Caco-2 (cell line): ENCODE data around the gene GRHPR. TPM values are rescaled to one million over a fixed set of nuclear protein-coding genes. Genes with fewer than 3 reads are reported as not detected.
"Not testable (repeated sequence)": the region's sequence is repeated elsewhere in the genome, so short reads cannot be mapped to it uniquely, and the experiment has no call there.

ENCODE experiments used
- BruUV-seq: library from RNA; stranded (reverse); fragments of 400-500 nt; replicated peaks from 2 replicates; lab custom pipeline; 2021; lab: Mats Ljungman, UMichigan
- CTCF ChIA-PET: fragments of 300-600 bp; sonication (Branson Sonifier 250); formaldehyde crosslinking; loops from one replicate; lab custom pipeline; 2022; ENCODE audit warnings: antibody characterized with exemption; lab: Charles Lee
- POLR2A ChIA-PET: fragments of 300-600 bp; sonication (Branson Sonifier 250); formaldehyde crosslinking; loops from one replicate; lab custom pipeline; 2022; ENCODE audit warnings: antibody characterized with exemption; lab: Charles Lee
- DNase-seq, 2 experiments: peaks; one replicate each; pipeline versions ENCODE4 v3.0.0 to v3.0.0-alpha.2; 2020 to 2022
- H3K27me3 ChIP-seq: replicated peaks from 2 replicates; pipeline ENCODE4 v1.6.0; 2011; ENCODE audit warnings: low read length; ENCODE audit not compliant: control insufficient read depth, insufficient read depth
- H3K36me3 ChIP-seq: 2 replicates; pipeline ENCODE4 v1.5.1; 2011; ENCODE audit warnings: low read length; ENCODE audit not compliant: control insufficient read depth, insufficient read depth
- H3K4me1 ChIP-seq: fragments of 250-450 bp; sonication (Bioruptor Pico); 2 replicates; pipeline ENCODE4 v1.5.1; 2020; ENCODE audit warnings: mild to moderate bottlenecking
- H3K4me3 ChIP-seq: 2 replicates; pipeline ENCODE4 v1.5.1; 2011; ENCODE audit warnings: low read depth, mild to moderate bottlenecking, control low read depth, low read length
- H3K9me3 ChIP-seq: fragments of 250-450 bp; sonication (Bioruptor Pico); 2 replicates; pipeline ENCODE4 v1.5.1; 2020; ENCODE audit warnings: mild to moderate bottlenecking, moderate library complexity
- H3K27ac Mint-ChIP-seq: one replicate; pipeline ENCODE4 v1.8.0; 2022; ENCODE audit warnings: mixed read lengths; ENCODE audit not compliant: unreplicated experiment
- H3K27me3 Mint-ChIP-seq: one replicate; pipeline ENCODE4 v1.8.0; 2022; ENCODE audit warnings: mixed read lengths; ENCODE audit not compliant: insufficient read depth, unreplicated experiment
- H3K36me3 Mint-ChIP-seq: one replicate; pipeline ENCODE4 v1.8.0; 2022; ENCODE audit warnings: mild to moderate bottlenecking, mixed read lengths; ENCODE audit not compliant: insufficient read depth, unreplicated experiment
- H3K4me1 Mint-ChIP-seq: one replicate; pipeline ENCODE4 v1.8.0; 2022; ENCODE audit warnings: low read depth, mixed read lengths; ENCODE audit not compliant: unreplicated experiment
- H3K4me3 Mint-ChIP-seq: one replicate; pipeline ENCODE4 v1.8.0; 2022; ENCODE audit warnings: mild to moderate bottlenecking, moderate library complexity, mixed read lengths; ENCODE audit not compliant: unreplicated experiment
- H3K9me3 Mint-ChIP-seq: one replicate; pipeline ENCODE4 v1.8.0; 2022; ENCODE audit warnings: mixed read lengths; ENCODE audit not compliant: unreplicated experiment
- intact Hi-C: fragments of 100-400 bp; cut with micrococcal nuclease; formaldehyde crosslinking; loops from one replicate; pipeline ENCODE4 v1.10.0; 2022; ENCODE audit not compliant: unreplicated experiment
- total RNA-seq: library from RNA; stranded (reverse); gene quantifications from 2 replicates; pipeline ENCODE4 v1.2.3, GENCODE V29; 2022
- TF ChIP-seq, protein P1 (sequence below), 2 experiments: fragments of 200-600 bp in 1 of 2; IDR thresholded peaks; 1 replicate in 1 of 2; 2 replicates in 1 of 2; pipeline versions ENCODE4 v1.5.1 to v1.8.0; 2011 to 2022; ENCODE audit warnings: antibody characterized with exemption in 1 of 2, control low read depth in 1 of 2, inconsistent platforms in 1 of 2, low read depth in 1 of 2, low read length in 1 of 2, mild to moderate bottlenecking in 1 of 2, moderate library complexity in 1 of 2; ENCODE audit not compliant: insufficient read depth in 1 of 2, severe bottlenecking in 1 of 2, unreplicated experiment in 1 of 2

Gene GRHPR
- total RNA-seq, 1 experiment from 2014 or later = 82.5 TPM

DNA sequence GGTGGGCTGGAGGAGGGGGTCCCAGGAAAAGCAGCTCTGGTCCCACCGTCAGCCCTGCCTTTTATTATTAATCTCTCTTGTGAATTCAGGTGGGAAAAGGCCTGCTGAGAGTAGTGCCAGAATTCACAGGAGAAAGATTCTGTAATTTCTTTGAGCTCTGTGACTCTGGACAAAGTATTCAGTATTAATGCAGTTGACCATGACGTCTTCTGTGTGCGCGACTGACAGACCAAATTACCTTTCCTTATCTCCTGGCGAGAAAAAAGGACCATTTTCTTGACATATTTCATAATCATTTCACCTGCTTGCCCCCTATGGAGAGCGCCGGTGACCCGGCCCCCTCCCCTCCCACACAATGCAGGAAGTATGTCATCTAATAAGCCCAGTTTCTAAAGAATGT is 26.8 kb upstream of the GRHPR start:
- BruUV-seq = no TSS peak
- Mint-ChIP-seq H3K4me3 (no peak overlapping the region), H3K4me1 (no peaks in the 10 kb centered on the region), H3K27ac (no peak overlapping the region), H3K36me3 (no peaks in the 10 kb centered on the region), H3K9me3 (no peaks in the 10 kb centered on the region), H3K27me3 (no peaks in the 10 kb centered on the region)
- H3K4me1 ChIP-seq = no peaks in the 10 kb centered on the region
- DNase-seq = no peak
- intact Hi-C loops = no loop called here
- CTCF ChIA-PET = no interaction called here
- H3K27me3 ChIP-seq = no peaks in the 10 kb centered on the region
- H3K36me3 ChIP-seq = no peaks in the 10 kb centered on the region
- TF ChIP-seq, protein P1, sequence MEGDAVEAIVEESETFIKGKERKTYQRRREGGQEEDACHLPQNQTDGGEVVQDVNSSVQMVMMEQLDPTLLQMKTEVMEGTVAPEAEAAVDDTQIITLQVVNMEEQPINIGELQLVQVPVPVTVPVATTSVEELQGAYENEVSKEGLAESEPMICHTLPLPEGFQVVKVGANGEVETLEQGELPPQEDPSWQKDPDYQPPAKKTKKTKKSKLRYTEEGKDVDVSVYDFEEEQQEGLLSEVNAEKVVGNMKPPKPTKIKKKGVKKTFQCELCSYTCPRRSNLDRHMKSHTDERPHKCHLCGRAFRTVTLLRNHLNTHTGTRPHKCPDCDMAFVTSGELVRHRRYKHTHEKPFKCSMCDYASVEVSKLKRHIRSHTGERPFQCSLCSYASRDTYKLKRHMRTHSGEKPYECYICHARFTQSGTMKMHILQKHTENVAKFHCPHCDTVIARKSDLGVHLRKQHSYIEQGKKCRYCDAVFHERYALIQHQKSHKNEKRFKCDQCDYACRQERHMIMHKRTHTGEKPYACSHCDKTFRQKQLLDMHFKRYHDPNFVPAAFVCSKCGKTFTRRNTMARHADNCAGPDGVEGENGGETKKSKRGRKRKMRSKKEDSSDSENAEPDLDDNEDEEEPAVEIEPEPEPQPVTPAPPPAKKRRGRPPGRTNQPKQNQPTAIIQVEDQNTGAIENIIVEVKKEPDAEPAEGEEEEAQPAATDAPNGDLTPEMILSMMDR (IDR thresholded peaks at IDR 0.05; ENCODE audit: insufficient read depth in 1 of 2, low read depth in 1 of 2, low read length in 1 of 2, severe bottlenecking in 1 of 2, unreplicated experiment in 1 of 2) = no peak
- H3K9me3 ChIP-seq = no peaks in the 10 kb centered on the region
- no peak overlapping the region for H3K4me3 ChIP-seq
- POLR2A ChIA-PET = no interaction called here

DNA sequence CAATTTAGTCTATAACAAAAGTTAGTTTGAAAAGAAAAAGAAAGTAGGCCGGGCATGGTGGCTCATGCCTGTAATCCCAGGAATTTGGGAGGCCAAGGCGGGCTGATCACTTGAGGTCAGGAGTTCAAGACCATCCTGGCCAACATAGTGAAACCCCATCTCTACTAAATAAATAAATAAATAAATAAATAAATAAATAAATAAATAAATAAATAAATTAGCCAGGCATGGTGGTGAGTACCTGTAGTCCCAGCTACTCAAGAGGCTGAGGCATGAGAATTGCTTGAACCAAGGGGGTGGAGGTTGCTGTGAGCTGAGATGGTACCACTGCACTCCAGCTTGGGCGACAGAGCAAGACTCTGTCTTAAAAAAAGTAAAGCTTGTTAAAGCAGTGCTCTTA is 24.5 kb upstream of the GRHPR start:
- POLR2A ChIA-PET, H3K4me3 Mint-ChIP-seq, H3K4me3 ChIP-seq, CTCF ChIA-PET, H3K27me3 Mint-ChIP-seq, H3K4me1 ChIP-seq, BruUV-seq, H3K27me3 ChIP-seq, H3K9me3 ChIP-seq, H3K36me3 ChIP-seq, H3K4me1 Mint-ChIP-seq, DNase-seq, H3K36me3 Mint-ChIP-seq, H3K9me3 Mint-ChIP-seq, H3K27ac Mint-ChIP-seq, intact Hi-C loops: not testable (repeated sequence)

DNA sequence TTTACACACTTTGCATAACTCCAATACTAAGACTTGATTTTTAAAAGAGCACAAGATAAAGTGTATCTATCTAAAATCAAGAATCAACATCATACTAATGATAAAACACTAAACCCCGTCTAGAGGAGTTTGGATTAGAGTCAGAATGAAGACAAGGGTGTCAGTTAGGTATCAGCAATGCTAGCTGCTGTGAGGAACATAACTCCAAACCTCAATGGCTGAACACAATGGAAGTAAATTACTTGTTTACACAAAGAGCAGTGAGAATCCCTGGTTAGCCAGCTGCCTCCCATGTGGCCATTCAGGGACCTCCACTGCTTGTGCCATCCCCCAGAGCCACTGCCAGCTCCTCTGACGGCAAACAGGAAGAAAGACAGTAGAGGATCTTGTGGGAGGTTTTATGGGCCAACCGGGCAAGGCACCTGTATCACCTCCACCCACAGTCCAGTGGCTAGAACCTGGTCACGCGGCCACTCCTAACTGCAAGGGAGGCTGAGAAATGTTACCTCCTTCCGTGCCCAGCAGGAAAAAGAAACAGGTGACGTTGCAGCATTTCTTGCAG is 24.0 kb upstream of the GRHPR start:
- TF ChIP-seq, protein P1 (IDR thresholded peaks at IDR 0.05; ENCODE audit: insufficient read depth in 1 of 2, low read depth in 1 of 2, low read length in 1 of 2, severe bottlenecking in 1 of 2, unreplicated experiment in 1 of 2) = no peak
- Histone ChIP-seq H3K4me1 (no peaks in the 10 kb centered on the region), H3K4me3 (no peak overlapping the region), H3K27me3 (no peaks in the 10 kb centered on the region), H3K9me3 (no peaks in the 10 kb centered on the region), H3K36me3 (no peaks in the 10 kb centered on the region)
- Mint-ChIP-seq H3K4me1 (no peaks in the 10 kb centered on the region), H3K4me3 (no peak overlapping the region), H3K27me3 (no peaks in the 10 kb centered on the region), H3K36me3 (no peaks in the 10 kb centered on the region), H3K9me3 (no peaks in the 10 kb centered on the region), H3K27ac (no peak overlapping the region)
- DNase-seq = no peak
- ChIA-PET CTCF (no interaction called here), POLR2A (no interaction called here)
- intact Hi-C loops = no loop called here
- no TSS peak for BruUV-seq
